NCI-H345 treated with DMSO at 0.1 percent for 48 hours (cell line): Measurements from ENCODE around the gene ALDH1A1.
"Not testable (repeated sequence)": the region's sequence is repeated elsewhere in the genome, so short reads cannot be mapped to it uniquely, and the experiment has no call there.

Source experiments
- DNase-seq: peaks from one replicate; lab custom pipeline; 2025; ENCODE audit not compliant: unreplicated experiment; lab: John Stamatoyannopoulos, UW

ALDH1A1 gene

GRCh38 chr9:72945391-72945790 is 7.5 kb downstream of the ALDH1A1 start:
- no peak for DNase-seq

DNA sequence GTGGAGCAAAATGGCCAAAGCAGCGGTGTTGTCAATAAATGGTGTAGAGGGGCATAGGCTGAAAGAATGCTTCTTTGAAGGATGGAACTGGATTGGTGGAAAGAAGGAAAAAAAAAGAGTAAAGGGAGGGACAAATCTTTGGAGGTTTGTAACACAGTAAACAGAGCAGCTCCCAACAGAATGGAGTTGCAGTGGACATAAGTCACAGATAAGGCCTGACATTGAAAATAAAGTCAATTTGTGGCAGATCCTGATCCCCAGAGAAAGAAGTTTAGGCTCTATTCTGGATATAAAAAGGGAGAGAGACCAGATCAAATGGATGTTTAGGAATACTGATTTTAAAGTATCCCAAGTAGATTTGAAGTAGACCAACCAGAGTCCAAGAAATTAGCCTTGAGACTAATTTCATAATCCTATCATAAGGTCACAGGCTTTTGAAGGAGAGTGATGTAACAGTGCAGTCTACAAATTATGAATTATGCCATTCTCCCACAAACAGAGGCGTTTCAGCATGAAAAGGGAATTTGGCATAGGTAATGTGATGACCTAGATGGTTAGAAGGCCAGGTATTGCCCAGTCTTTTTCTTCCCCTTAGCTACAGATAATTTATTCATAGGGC is 8.9 kb downstream of the ALDH1A1 start:
- DNase-seq = no peak

DNA sequence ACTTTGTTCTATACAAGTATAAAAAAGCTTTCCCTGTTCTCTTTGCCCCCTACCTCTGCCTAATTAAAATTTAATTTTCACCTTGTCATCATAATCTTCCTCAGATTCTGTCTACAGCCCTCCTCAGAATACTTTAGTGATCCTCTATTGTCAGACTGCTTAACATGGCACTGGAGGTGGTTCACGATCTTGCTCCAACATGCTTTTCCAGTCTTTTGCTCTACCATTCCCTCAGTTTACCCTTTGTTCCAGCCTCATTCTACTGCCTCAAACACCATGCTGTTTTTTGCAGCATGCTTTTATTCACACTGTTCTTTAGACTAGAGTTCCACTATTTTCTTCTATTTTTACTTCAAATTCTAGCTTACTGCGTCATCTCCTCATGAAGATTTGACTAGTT is 10.4 kb downstream of the ALDH1A1 start:
- no peak for DNase-seq

DNA sequence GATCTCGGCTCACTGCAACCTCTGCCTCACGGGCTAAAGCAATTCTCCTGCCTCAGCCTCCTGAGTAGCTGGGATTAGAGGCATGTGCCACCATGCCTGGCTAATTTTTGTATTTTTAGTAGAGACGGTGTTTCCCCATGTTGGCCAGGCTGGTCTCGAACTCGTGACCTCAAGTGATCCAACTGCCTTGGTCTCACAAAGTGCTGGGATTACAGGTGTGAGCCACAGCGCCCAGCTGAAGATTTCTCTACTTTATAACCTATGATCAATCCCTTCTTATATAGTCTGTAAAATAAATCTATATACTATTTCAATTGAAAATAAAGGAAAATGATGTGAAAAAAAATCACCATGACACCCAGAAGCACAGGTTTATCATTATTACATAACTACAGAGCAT is 13.3 kb downstream of the ALDH1A1 start:
- DNase-seq = not testable (repeated sequence)

- no peak for DNase-seq
These were observed 15.3 kb downstream of the ALDH1A1 start for GRCh38 chr9:72937545-72937944.

- no peak for DNase-seq
These were observed 16.2 kb downstream of the ALDH1A1 start for GRCh38 chr9:72936679-72937078.

GRCh38 chr9:72936266-72936665 is 16.6 kb downstream of the ALDH1A1 start:
- no peak for DNase-seq

DNA sequence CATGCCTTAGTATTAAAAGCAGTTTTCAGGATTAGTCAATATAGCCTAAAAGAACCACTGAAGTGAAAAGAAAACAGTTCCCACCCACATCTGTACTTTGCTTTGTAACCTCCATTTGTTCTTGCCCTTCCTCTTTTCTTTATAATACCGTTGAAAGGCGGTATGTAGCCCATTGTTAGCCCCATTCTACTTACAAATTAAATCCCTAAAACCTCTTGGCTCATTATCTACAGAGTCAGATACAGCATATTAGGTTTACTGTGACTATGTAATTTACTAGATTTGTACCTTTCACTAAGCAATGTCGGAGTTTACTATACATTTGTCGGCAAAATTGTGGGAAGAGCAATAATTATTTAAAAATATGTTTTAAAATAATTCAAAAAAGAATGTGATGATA is 17.3 kb downstream of the ALDH1A1 start:
- no peak for DNase-seq

- DNase-seq = no peak
These were observed 18.9 kb downstream of the ALDH1A1 start for GRCh38 chr9:72933730-72934665.

- no peak for DNase-seq
These were observed 20.2 kb downstream of the ALDH1A1 start for GRCh38 chr9:72932619-72933018.

DNA sequence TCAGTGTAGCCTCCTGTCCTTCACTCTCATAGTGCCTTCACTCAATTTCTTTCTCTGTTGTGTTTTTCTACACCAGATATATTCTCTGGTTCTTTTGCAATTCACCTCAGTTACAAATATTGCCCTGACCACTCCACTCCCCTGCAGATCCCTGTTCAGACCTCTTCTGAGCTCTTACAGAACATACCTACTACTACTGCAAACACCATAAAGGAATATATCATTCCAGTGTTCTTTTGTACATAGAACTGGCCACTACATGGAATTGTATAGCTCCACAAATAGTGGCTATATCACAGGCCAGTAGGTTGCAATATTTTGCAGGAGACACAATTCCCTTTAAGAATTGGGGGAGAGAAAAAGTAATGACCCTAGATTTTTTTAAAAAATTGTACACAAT is 21.0 kb downstream of the ALDH1A1 start:
- DNase-seq = no peak

- DNase-seq = no peak
These were observed 21.4 kb downstream of the ALDH1A1 start for GRCh38 chr9:72931437-72931836.

DNA sequence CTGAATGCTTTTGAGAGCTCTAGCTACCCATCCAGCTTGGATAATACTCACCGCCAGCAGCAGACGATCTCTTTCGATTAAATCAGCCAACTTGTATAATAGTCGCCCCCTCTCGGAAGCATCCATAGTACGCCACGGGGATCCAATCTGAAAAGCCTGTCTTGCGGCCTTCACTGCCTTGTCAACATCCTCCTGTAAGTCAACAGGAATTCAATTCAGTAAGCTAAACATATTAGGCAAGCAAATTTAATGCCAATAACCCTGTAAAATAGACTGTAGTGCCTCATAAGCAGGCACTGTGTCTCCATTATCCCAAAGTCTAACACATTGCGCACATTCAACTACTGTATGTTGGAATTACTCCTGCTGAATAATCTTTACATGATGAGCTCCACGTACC is 22.0 kb downstream of the ALDH1A1 start:
- no peak for DNase-seq

GRCh38 chr9:72929542-72929941 is 23.3 kb downstream of the ALDH1A1 start:
- no peak for DNase-seq

GRCh38 chr9:72928042-72928507 is 24.8 kb downstream of the ALDH1A1 start:
- no peak for DNase-seq

DNA sequence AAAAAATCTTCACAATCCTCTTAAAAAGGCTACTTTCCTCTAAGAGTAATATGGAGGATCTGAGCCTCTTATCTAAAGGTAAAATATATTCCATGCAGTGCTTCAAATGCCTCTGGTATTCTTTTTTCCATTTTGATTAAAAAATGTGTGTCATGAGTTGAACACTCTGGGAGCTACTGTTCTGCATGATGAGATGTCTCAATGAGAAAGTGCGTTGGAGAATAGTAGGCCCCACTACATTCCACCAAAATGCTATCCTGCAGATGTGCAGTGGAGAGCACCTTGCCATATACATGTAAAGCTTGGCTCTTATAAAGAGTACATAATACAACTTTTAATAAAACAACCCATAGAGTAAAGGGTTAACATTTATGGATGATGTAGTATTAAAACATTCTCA is 26.3 kb downstream of the ALDH1A1 start:
- DNase-seq = no peak

- no peak for DNase-seq
These were observed 27.0 kb downstream of the ALDH1A1 start for GRCh38 chr9:72925891-72926290.

DNA sequence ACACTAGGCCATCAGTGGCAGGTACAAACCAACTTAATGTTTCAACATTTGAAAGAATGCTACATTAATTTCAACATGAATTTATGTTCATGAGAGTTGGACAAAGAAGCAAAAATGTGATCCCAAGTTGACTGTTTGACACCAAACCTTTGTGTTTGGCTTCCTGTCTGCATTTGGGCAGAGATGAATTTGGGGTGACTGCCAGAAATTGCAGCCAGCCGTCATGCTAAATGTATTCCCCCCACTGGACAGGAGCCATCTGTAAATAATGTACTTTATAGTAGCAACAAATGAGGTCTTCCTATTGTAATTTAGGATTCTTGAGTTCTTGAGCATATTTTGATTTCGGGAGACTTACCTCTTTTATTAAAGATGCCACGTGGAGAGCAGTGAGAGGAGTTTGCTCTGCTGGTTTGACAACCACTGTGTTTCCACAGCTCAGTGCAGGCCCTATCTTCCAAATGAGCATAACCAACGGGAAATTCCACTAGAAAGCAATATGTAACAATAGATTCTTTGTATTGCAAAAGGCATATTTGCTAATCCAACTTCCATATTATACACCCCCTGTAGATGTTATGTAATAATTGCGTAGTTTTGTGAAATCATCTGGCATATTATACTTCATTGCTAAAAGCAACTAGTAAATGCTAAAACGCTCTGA is 27.6 kb downstream of the ALDH1A1 start:
- no peak for DNase-seq

GRCh38 chr9:72924154-72924790 is 28.6 kb downstream of the ALDH1A1 start:
- DNase-seq = no peak

GRCh38 chr9:72923077-72923476 is 29.8 kb downstream of the ALDH1A1 start:
- DNase-seq = no peak

GRCh38 chr9:72921888-72922654 is 30.8 kb downstream of the ALDH1A1 start:
- DNase-seq = no peak
